Measurements from ENCODE around the gene USP3. TPM values are rescaled to one million over a fixed set of nuclear protein-coding genes. Genes with fewer than 3 reads are reported as not detected.

Gene USP3
- total RNA-seq, 2 donors from 2014 or later, result 66.5 to 78.0 TPM

DNA sequence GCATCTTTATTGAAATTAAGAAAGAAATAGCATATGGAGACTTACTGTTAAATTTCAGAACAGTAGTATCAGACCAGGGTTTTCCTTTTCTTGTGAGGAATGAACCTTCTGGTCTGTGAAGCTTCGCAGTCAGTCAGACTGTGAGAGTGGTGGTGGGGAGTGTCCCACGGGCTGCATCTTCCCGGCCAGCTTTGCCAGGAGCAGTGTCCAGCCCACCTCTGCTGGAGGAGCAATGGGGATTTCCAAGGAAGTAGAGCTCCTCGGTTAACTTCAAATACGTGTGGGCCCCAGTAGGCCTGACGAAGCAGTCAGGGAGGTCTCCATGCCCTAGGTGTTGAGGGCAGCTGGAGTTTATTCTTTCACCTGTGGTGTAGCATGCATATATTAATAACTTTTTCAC lies 51.9 kb downstream of the USP3 start:
- DNase-seq (no peak), ATAC-seq (replicated peaks in 1 of 2) (no peak)
- peak overlapping the region; percentile 73 for H3K27ac Mint-ChIP-seq
- no peaks in the 10 kb centered on the region for H3K27me3 Mint-ChIP-seq (ENCODE audit: low read depth)
- peaks cover 67% of the 10 kb centered on the region for H3K4me1 Mint-ChIP-seq (ENCODE audit: low read depth)
- H3K36me3 Mint-ChIP-seq (ENCODE audit: insufficient read depth in 2 of 2), result peaks cover 6 to 27% of the 10 kb centered on the region in 2 donors
- no peaks in the 10 kb centered on the region for H3K9me3 Mint-ChIP-seq
- no peak overlapping the region for H3K4me3 Mint-ChIP-seq

DNA sequence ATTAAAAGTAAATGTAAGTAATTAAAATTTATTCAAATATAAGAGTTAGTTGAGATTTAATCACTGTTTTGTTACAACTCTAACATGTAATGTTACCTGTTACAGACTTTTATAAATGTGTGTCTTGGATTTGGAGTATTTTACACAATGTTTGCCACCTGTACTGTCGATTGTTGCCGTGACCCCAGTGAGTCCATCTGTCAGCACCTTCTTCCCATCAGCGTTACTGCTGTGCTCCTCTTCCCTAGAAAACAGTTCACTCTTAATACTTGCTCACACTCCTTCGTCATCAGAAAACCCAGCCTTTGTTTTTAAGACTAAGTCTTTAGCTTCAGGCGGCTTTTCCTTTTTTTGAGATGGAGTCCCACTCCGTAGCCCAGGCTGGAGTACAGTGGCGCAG lies 52.3 kb downstream of the USP3 start:
- no peak overlapping the region for H3K27ac Mint-ChIP-seq
- H3K27me3 Mint-ChIP-seq (ENCODE audit: low read depth), result no peaks in the 10 kb centered on the region
- DNase-seq (no peak), ATAC-seq (replicated peaks in 1 of 2) (no peak)
- peaks cover 72% of the 10 kb centered on the region for H3K4me1 Mint-ChIP-seq (ENCODE audit: low read depth)
- no peaks in the 10 kb centered on the region for H3K9me3 Mint-ChIP-seq
- H3K36me3 Mint-ChIP-seq (ENCODE audit: insufficient read depth in 2 of 2), result peaks cover 6 to 31% of the 10 kb centered on the region in 2 donors
- H3K4me3 Mint-ChIP-seq, result no peak overlapping the region

DNA sequence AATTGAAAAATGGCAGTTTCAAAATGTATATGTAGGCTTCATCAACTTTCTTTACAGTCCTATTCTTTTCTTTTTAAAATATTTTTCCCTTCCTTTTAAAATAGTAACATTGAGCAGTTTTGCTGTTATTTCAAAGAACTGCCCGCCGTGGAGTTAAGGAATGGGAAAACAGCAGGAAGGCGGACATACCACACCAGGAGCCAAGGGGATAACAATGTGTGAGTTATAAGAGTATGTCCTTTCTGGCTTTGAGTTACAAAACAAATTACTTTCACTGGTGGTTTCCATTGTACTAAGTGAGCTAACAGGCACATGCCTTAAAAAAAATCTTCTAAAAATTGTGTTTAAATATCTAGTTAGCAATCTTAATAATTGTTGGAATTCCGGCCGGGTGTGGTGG lies 55.4 kb downstream of the USP3 start:
- Mint-ChIP-seq H3K36me3 (ENCODE audit: insufficient read depth in 2 of 2) (peaks cover 8 to 40% of the 10 kb centered on the region in 2 donors), H3K27ac (peak overlapping the region; percentile 74), H3K9me3 (no peaks in the 10 kb centered on the region), H3K4me3 (peak overlapping the region in 1 of 2 donors; percentile 22), H3K4me1 (ENCODE audit: low read depth) (peaks cover 50% of the 10 kb centered on the region), H3K27me3 (ENCODE audit: low read depth) (no peaks in the 10 kb centered on the region)
- DNase-seq, result no peak
- ATAC-seq (replicated peaks in 1 of 2), result no peak

DNA sequence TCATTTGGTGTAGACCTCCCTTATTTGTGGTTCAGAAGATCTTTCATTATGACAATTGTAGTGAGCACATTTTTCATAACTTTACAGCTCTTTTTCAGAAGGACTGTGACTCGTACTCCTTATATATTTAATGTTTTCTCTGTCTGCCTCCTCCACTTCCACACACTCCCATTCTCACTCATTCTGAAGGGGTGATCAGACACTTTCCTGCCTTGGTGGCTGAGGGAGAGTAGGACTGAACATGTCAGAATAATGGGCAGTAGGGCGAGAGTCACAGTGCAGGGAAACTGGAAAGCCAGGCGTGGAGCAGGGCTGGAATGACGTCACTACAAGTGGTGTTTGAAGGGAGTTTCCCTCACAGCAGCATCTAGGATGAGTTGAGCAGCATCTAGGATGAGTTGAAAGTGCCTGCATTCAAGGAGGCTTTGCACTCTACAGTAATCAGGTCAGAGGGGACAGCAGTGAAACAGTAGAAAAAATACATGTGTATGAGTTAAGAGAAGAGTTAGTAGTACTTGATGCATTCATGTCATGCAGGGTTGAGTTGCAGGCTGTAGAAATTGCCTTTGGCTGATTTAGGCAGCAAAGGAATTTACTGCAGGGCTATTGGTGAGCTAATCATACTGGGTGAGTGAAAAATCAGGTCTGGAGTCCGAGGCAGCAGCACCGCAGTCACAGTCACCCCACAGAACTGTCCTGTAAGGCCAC lies 56.5 kb downstream of the USP3 start:
- peak overlapping the region; percentile 35 to 58 for H3K4me3 Mint-ChIP-seq
- no peaks in the 10 kb centered on the region for H3K9me3 Mint-ChIP-seq
- H3K36me3 Mint-ChIP-seq (ENCODE audit: insufficient read depth in 2 of 2), result peaks cover 8 to 38% of the 10 kb centered on the region in 2 donors
- DNase-seq (peak; percentile 34 to 39), ATAC-seq (replicated peaks in 1 of 2) (peak; percentile 89 to 92)
- no peaks in the 10 kb centered on the region for H3K27me3 Mint-ChIP-seq (ENCODE audit: low read depth)
- H3K27ac Mint-ChIP-seq, result peak overlapping the region; percentile 3
- peaks cover 48% of the 10 kb centered on the region for H3K4me1 Mint-ChIP-seq (ENCODE audit: low read depth)

DNA sequence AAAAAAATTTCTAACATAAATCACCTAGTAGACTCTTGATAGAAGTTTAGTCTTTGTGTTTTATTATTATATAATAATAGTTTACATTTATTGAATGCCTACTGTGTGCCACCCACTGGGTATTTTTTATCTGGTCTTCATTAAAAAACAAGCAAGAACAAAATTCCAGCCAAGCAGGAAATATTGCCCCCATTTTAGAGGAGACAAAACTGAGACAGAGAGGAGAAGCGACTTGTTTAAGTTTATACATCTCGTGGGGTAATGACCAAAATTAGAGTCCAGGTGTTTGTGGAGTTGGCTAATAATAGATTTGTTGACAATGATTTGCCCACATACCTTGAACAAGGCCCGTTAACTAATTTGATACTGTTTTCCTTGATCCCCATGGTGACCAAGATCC lies 59.7 kb downstream of the USP3 start:
- Mint-ChIP-seq H3K4me1 (ENCODE audit: low read depth) (peaks cover 48% of the 10 kb centered on the region), H3K27me3 (ENCODE audit: low read depth) (no peaks in the 10 kb centered on the region), H3K9me3 (no peaks in the 10 kb centered on the region), H3K36me3 (ENCODE audit: insufficient read depth in 2 of 2) (peaks cover 12 to 34% of the 10 kb centered on the region in 2 donors), H3K4me3 (no peak overlapping the region), H3K27ac (no peak overlapping the region)
- DNase-seq, result no peak
- no peak for ATAC-seq (replicated peaks in 1 of 2)

DNA sequence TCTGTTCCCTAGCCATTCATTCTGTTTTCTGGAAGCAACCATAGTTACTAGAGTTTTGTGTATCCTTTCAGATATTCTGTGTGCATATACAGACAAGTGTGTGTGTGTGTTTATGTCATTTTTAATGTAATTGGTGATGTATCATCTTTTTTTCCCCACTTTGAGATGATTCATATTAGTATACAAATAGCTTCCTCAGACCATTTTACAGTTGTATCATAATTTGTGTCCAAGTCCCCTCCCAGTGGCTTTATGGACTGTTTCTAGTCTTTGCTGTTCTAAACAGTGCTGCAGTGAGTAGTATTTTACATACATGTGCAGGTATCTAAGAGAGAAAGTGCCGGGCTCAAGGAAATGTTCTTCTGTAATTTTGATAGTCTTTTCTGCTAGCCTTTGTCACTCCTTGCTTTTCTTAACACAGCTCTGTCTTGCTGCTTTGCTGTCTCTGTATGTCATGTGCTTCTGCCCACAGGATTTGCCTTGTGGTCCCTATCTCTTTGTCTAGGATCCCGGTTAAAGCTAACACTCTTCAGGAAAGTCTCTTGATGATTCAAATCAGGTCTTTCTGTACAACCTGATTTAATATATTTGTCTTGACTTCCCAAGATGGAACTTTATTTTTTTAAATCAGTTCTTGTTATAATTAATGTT lies 61.3 kb downstream of the USP3 start:
- Mint-ChIP-seq H3K27ac (peak overlapping the region; percentile 51), H3K36me3 (ENCODE audit: insufficient read depth in 2 of 2) (peaks cover 9 to 32% of the 10 kb centered on the region in 2 donors), H3K4me3 (no peak overlapping the region), H3K27me3 (ENCODE audit: low read depth) (no peaks in the 10 kb centered on the region), H3K9me3 (no peaks in the 10 kb centered on the region), H3K4me1 (ENCODE audit: low read depth) (peaks cover 33% of the 10 kb centered on the region)
- DNase-seq (no peak), ATAC-seq (replicated peaks in 1 of 2) (no peak)

DNA sequence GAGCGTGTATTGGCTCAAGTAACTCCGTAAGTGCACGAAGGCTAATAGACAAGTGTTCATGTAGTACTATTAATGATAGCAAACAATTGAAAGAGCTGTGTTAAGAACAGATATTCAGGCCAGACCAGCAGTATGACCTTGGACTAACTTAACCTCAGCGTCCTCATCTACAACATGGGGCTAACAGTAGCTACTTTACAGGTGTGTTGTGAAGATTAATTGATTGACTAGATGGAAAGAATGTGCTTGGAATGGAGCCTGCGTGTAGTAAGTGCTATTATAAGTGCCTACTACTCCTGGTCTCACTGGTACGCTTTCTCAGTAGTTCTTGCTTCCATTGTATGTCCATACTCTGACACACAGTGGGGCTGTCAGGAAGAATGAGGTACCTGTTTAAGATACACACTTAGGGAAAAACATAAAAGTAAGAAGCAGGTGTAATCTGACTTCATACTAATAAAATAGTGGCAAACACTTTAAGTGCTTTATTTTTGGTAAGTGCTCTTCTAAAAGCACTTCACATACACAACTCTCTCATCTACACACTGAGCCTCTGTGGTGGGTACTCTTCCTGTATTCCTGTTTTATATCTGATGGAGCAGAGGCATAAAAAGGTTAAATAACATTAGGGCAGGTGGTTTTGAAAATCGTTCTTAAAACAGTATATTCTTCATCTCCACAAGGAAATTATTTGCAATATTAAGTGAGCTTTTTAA lies 68.5 kb downstream of the USP3 start:
- Mint-ChIP-seq H3K9me3 (no peaks in the 10 kb centered on the region), H3K27me3 (ENCODE audit: low read depth) (no peaks in the 10 kb centered on the region), H3K27ac (peak overlapping the region; percentile 19), H3K36me3 (ENCODE audit: insufficient read depth in 2 of 2) (peaks cover 7 to 33% of the 10 kb centered on the region in 2 donors), H3K4me3 (no peak overlapping the region), H3K4me1 (ENCODE audit: low read depth) (peaks cover 16% of the 10 kb centered on the region)
- no peak for ATAC-seq (replicated peaks in 1 of 2)
- DNase-seq, result no peak

DNA sequence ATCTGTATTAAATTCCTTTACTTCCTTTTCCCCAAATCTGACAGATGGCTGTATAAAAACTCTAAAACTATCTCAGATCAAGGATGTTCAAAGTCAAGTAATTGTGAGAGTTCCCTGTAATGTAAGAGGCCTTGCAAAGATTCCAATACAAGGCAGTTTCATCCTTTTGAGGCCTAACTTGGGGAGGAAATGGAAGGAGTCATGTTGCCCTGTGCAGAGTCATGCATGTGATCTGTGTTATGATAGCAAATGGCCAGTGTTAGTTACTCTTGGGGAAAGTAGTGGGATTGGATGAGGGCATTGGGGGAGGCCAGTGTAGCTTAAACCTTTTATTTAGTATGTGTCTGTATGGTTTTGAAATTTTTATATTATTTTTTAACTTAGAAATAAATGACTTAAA lies 69.1 kb downstream of the USP3 start:
- DNase-seq (no peak), ATAC-seq (replicated peaks in 1 of 2) (no peak)
- Mint-ChIP-seq H3K4me3 (no peak overlapping the region), H3K9me3 (no peaks in the 10 kb centered on the region), H3K27me3 (ENCODE audit: low read depth) (no peaks in the 10 kb centered on the region), H3K27ac (peak overlapping the region; percentile 19), H3K4me1 (ENCODE audit: low read depth) (peaks cover 10% of the 10 kb centered on the region), H3K36me3 (ENCODE audit: insufficient read depth in 2 of 2) (peaks cover 5 to 30% of the 10 kb centered on the region in 2 donors)

DNA sequence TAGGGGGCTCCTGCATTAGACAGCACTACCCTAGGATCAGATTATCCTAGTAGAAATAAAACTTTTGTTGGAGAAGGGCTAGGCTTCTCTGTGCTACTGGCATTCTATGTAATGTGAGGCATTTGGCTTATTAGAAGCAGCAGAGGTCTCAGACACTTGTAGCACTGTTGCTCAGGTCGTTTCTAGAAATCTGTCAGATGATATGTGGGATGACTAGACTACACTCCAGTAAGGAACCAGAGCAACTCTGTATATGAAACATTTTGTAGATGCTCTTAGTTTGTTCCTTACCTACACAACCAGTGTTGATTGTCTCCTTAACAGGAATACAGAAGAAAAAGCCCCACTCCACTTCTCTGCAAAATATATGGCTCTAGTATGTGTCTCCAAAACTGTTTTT lies 70.9 kb downstream of the USP3 start:
- Mint-ChIP-seq H3K27me3 (ENCODE audit: low read depth) (no peaks in the 10 kb centered on the region), H3K4me1 (ENCODE audit: low read depth) (peaks cover 10% of the 10 kb centered on the region), H3K9me3 (no peaks in the 10 kb centered on the region), H3K4me3 (no peak overlapping the region), H3K36me3 (ENCODE audit: insufficient read depth in 2 of 2) (peaks cover 3 to 27% of the 10 kb centered on the region in 2 donors), H3K27ac (peak overlapping the region; percentile 84)
- no peak for DNase-seq
- peak; percentile 63 to 93 for ATAC-seq (replicated peaks in 1 of 2)

DNA sequence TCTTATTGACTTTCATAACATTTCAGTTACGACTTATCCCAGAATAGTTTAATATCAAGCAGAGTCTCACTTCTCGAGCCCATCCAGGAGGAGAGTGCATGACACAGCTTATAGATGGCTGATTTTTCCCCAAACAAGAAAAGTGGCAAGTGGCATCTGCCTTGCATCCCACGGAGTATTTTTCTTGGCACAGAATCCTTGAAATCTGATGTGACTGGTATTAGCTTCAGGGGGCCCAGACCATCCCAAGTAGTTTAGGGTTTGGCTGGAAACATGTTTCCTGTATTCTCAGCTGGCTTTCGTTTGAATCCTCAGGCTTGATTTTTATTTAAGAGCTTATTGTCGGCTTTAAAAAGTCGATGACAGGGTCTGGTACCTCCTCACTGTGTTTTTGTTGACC lies 72.0 kb downstream of the USP3 start:
- H3K27ac Mint-ChIP-seq, result peak overlapping the region; percentile 58
- no peaks in the 10 kb centered on the region for H3K27me3 Mint-ChIP-seq (ENCODE audit: low read depth)
- no peak for ATAC-seq (replicated peaks in 1 of 2)
- DNase-seq, result no peak
- peaks cover 17% of the 10 kb centered on the region for H3K4me1 Mint-ChIP-seq (ENCODE audit: low read depth)
- no peaks in the 10 kb centered on the region for H3K9me3 Mint-ChIP-seq
- H3K4me3 Mint-ChIP-seq, result no peak overlapping the region
- peaks cover 3 to 28% of the 10 kb centered on the region in 2 donors for H3K36me3 Mint-ChIP-seq (ENCODE audit: insufficient read depth in 2 of 2)

DNA sequence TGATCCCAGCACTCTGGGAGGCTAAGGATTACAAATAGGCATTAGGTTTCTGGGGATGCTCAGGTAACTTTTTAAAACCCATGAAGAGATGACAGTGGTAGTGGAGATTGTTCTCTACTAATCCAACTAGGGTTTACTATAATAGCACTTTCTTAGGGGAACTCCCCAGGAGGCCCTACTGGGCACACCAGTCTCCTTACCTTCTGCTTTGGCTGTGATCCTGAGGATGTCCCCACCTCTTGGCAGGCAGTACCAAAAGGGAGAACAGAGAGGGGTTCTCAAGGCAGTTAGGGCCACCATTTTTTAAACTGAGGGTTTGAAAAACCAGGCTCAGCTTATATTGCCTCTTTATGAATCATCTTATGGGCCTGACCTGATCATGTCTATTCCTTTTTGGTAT lies 77.8 kb downstream of the USP3 start:
- Mint-ChIP-seq H3K9me3 (no peaks in the 10 kb centered on the region), H3K36me3 (ENCODE audit: insufficient read depth in 2 of 2) (peaks cover 13 to 31% of the 10 kb centered on the region in 2 donors), H3K4me1 (ENCODE audit: low read depth) (peaks cover 25% of the 10 kb centered on the region), H3K27me3 (ENCODE audit: low read depth) (no peaks in the 10 kb centered on the region), H3K27ac (peak overlapping the region; percentile 83), H3K4me3 (no peak overlapping the region)
- no peak for DNase-seq
- ATAC-seq (replicated peaks in 1 of 2), result peak in 1 of 2 donors; percentile 20

DNA sequence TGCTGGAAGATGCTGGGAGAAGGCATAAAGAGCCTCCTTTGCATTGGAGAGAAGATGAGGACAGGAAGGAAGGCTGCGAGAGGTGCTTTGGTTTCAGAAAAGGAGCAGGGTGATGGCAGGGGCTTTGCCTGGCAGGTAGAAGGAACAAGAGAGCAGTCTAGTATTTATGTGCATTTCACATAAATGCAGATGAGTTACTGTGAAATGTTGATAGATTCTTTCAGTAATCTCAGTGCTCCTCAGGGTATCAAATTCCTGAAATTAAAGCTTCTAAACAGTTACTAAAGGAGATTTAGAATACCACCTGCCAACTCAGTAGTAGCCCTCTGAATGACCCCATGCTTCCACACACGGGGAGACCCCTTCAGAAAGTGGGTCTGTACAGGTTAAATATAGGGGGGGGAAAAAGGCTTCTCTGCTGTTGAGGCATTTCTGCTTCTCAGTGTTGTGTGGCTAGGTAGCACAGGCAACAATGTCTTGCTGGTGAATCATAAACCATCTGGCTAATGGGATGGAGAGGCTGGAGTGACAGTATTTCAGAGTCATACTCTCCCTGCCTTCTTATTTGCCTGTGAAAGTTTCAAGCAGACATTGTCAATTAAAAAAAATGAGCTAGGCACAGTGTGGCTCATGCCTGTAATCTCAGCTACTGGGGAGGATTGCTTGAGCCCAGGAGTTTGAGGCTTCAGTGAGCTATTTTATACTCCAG lies 78.5 kb downstream of the USP3 start:
- peaks cover 25% of the 10 kb centered on the region for H3K4me1 Mint-ChIP-seq (ENCODE audit: low read depth)
- peak overlapping the region; percentile 83 for H3K27ac Mint-ChIP-seq
- DNase-seq (no peak), ATAC-seq (replicated peaks in 1 of 2) (peak; percentile 84 to 87)
- no peaks in the 10 kb centered on the region for H3K9me3 Mint-ChIP-seq
- no peak overlapping the region for H3K4me3 Mint-ChIP-seq
- peaks cover 13 to 32% of the 10 kb centered on the region in 2 donors for H3K36me3 Mint-ChIP-seq (ENCODE audit: insufficient read depth in 2 of 2)
- H3K27me3 Mint-ChIP-seq (ENCODE audit: low read depth), result no peaks in the 10 kb centered on the region

DNA sequence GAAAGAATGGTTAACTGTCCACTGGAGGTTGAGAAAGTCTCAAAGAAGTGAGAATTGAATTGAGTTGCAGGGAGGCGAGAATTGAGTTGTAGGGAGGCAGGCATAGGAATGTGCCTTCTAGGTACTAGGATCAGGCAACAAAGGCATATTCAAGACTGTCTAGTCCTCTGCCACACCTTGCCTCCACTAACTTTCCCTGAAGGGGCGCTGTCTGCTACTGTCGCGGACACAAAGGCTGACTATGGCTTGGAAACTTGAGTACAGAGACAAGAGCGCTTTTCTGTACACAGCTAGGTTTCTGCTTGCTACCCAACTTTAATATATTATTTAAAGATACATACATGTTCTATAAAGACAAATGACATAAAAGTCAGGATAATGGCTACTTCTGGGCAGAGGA lies 82.4 kb downstream of the USP3 start:
- Mint-ChIP-seq H3K4me3 (no peak overlapping the region), H3K4me1 (ENCODE audit: low read depth) (peaks cover 29% of the 10 kb centered on the region), H3K27me3 (ENCODE audit: low read depth) (no peaks in the 10 kb centered on the region), H3K27ac (peak overlapping the region; percentile 56), H3K9me3 (no peaks in the 10 kb centered on the region), H3K36me3 (ENCODE audit: insufficient read depth in 2 of 2) (peaks cover 18 to 51% of the 10 kb centered on the region in 2 donors)
- no peak for DNase-seq
- no peak for ATAC-seq (replicated peaks in 1 of 2)
